Stimulated activated CD8-positive, alpha-beta memory T cell treated with anti-CD3 and anti-CD28 coated beads, Interleukin-7, amount 100 ng/mL, for 4 hours (primary cell): ENCODE results near the gene CDC42BPA.
A peak's percentile ranks its signal among the peaks of the same experiment; 100 is the strongest.
"Not testable (repeated sequence)": the region's sequence is repeated elsewhere in the genome, so short reads cannot be mapped to it uniquely, and the experiment has no call there.

Experiments
- DNase-seq, 2 donors: peaks; one replicate each; pipeline ENCODE4 v3.0.0-alpha.2; 2020; ENCODE audit warnings: low read depth in 2 of 2

Gene CDC42BPA, protein sequence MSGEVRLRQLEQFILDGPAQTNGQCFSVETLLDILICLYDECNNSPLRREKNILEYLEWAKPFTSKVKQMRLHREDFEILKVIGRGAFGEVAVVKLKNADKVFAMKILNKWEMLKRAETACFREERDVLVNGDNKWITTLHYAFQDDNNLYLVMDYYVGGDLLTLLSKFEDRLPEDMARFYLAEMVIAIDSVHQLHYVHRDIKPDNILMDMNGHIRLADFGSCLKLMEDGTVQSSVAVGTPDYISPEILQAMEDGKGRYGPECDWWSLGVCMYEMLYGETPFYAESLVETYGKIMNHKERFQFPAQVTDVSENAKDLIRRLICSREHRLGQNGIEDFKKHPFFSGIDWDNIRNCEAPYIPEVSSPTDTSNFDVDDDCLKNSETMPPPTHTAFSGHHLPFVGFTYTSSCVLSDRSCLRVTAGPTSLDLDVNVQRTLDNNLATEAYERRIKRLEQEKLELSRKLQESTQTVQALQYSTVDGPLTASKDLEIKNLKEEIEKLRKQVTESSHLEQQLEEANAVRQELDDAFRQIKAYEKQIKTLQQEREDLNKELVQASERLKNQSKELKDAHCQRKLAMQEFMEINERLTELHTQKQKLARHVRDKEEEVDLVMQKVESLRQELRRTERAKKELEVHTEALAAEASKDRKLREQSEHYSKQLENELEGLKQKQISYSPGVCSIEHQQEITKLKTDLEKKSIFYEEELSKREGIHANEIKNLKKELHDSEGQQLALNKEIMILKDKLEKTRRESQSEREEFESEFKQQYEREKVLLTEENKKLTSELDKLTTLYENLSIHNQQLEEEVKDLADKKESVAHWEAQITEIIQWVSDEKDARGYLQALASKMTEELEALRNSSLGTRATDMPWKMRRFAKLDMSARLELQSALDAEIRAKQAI (N-terminal part only)

DNA sequence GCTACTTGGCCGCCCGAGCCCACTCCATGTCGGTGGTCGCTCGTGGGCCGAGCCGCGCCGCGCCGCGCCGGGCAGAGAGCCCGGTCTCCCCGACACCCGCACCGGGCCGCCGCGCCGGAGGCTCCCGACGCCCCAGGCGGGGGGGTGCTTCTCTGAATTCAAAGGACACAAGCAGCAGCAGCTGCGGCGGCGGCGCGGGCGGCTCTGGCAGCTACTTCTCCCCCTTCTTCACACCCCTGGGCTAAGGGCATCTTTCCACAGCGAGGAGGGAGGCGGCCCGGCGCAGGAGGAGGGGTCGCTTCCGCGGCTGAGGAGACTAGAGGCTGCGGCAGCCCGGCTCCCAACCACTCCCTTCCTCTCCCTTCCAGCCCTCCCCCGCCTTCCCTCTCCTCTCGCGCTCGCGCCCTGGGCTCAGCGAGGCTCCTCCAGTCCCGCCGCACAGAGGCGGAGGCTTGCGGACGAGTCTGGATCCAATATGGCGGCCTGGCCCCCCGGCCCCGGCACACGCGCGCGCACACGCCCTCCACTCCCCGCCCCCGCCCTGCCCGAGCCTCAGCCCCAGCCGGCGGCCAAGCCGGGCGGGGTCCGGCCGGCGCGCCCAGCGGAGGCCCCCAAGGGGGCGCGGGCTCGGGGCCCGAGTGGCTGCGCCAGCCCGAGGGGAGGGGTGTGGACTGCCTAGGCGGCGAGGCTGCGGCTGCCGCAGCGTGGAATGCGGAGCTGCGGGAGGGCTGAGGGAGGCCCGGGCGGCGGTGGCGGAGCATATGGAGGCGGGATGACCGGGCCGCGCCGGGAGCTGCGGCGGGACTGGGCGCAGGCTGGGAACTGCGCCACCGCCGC is at the start of gene CDC42BPA:
CDC42BPA (minus strand) TSS at position 477 of the 837 bp plus-strand sequence. CDS start 1,310 bp downstream, outside the sequence.
- DNase-seq = peak in 1 of 2 donors; percentile 16

DNA sequence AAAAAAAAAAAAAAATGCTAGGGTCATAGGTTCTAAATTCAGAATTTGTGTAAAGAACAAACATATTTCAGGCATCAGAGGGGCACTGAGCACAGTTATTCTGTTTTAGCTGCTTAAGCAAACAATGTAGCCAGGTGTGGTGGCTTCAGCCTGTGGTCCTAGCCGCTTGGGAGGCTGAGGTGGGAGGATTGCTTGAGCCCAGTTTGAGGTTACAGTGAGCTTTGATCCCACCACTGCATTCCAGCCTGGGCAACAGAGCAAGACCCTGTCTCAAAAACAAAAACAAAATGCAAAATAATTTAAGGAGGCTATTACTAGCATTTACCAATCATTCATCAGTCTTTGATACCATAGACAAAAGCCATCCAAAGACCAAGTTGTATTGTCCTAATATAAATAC is 49.7 kb upstream of the CDC42BPA start:
- no peak for DNase-seq

DNA sequence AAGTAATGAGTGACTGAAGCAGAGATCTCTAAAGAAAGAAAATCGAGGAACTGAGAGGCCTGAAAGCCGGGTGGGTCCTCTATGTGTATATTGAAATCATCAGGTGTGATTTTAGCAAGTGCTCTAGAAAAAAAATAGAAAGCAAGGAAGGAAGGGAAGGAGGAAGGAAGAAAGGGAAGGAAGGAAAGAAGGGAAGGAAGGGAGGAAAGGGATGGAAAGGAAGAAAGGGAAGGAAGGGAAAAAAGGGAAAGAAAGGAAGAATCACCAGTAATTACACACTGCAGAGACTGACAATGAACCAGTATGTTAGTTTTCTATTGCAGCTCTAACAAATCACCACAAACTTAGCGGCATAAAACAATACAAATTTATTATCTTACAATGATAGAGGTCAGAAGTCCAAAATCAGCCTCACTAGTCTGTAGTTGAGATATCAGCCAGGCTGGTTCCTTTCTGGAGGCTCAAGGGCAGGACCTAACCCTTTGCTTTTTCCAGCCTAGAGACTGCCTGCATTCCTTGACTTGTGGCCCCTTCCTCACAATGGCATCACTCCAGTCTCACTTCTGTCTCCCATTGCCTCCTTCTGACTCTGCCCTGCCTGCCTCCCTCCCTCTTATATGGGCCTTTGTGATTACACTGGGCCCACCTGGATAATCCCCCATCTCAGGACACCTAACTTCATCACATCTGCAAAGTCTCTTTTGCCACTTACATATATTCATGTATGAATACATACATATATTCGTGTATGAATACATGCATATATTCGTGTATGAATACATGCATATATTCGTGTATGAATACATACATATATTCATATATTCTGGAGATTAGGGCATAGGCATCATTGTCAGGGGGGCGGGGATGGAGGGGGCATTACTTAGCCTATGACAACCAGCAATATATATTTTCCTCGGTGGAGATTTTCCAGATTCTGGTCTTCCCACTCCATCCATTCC is 47.5 kb upstream of the CDC42BPA start:
- DNase-seq = no peak

DNA sequence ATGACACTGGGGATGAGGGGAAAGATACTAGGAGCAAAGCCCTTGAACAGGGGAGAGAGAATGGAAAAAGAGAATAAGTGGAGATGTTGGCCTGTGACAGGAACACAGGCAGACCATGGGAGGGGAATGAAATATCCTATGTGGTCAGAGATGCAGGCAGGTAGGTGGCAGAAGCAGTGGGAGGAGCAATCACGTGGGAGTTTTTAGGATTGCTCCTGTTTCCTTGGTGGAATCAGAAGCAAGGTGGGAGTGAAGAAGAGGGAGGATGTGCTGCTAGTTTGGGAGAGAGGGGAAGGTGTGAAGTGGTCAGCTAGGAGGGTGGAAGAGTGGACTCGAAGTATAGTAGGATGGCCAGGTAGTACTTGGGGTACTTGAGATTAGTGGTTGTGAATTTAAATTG is 46.4 kb upstream of the CDC42BPA start:
- no peak for DNase-seq

DNA sequence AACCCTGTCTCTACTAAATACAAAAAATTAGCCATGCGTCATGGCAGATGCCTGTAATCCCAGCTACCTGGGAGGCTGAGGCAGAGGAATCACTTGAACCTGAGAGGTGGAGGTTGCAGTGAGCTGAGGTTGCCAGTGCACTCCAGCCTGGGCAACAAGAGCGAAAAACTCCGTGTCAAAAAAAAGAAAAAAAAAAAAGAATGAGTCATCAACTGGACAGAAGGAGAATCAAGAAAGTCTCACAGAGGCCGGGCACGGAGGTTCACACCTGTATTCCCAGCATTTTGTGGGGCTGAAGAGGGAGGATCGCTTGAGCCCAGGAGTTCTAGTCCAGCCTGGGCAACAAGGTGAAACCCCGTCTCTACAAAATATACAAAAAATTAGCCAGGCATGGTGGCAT is 45.5 kb upstream of the CDC42BPA start:
- DNase-seq = no peak

DNA sequence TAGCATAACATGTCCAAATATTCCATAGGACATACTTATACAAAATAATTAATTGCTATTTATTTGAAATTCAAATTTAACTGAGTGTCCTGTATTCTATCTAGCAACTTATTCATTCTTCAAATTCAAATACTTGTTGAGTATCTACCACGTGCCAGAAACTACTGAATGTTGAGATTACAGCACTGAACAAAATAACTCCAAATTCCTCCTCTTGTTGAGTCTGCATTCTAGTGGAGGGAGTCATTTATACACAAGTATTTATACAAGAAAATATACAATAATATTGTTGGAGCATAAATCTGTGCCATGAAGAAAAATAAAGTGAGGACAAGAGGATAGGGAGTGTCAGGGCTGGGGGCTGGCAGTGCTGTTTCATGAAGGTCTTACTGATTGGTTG is 43.7 kb upstream of the CDC42BPA start:
- no peak for DNase-seq

DNA sequence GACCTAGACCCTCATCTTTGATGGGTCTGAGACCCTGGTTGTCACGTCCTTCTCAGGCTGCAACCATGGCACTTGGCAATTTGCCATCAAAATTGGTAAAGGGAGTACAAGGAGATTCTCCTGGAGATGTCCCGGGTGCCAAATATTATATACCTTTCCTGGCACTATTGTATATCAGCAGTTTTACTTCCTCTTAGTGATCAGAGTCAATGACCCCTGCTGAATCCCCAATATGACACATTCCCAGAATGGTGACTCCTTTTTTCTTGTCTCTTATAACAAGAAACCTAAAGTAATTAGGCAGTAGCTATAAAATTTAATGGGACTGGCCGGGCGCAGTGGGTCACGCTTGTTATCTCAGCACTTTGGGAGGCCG is 39.6 kb upstream of the CDC42BPA start:
- no peak for DNase-seq

DNA sequence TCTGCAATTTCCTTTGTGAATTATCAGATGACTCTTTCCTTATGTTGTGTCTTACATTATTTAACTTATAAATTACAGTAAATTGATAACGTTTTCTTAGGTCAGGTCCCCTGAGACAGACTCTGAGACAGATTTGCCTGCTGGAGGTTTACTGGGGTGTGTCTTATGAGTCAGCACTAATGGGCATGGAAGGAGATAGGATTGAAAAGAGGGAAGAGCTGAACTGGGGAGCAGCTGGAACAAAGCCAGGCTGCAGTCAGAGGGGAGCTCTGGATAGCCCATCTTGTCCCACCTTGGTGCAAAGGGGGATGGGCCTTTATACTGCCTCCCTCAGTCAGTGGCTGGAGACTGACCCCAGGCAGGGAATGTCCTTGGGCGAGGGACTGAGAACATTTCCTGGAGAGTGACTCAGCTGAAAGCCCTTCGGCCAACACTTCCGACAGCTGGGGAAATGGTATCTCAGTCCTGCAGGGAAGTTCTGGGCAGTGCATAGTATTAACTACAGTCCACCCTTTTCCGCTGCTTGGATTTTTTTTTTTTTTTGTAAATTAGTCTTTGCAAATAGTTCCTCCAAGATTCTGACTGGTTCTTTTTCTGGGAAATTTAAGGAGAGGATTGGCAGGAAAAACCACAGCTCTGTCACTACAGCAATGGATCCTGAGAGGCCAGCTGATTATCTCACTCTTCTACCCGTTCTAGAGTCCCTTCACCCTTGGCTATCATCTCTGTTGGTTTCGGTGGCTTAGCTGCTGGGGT is 39.1 kb upstream of the CDC42BPA start:
- no peak for DNase-seq

DNA sequence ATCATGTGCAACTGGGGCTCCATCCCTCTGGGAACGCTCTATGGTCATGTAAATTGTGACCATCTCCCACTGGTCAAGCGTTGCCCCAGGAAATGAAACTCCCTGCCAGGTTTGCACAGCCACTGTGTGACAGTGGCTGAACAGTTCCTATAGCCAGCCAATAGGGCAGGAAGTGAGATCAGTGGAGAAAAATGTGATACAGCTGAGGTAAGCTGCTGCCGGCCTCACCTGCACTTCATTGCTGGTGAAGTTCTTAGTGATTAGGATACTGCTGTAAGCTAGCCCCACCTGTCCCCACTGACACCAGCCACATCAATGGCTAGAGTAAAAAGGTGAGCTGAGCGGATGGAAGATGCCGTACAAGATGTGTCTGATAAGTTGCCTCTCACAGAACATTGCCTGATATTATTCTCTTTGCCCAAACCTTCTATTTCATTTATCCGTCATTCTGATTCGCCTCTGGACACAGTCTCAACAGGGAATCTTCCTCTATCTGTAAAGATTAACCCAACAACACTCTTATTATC is 38.4 kb upstream of the CDC42BPA start:
- DNase-seq = no peak

DNA sequence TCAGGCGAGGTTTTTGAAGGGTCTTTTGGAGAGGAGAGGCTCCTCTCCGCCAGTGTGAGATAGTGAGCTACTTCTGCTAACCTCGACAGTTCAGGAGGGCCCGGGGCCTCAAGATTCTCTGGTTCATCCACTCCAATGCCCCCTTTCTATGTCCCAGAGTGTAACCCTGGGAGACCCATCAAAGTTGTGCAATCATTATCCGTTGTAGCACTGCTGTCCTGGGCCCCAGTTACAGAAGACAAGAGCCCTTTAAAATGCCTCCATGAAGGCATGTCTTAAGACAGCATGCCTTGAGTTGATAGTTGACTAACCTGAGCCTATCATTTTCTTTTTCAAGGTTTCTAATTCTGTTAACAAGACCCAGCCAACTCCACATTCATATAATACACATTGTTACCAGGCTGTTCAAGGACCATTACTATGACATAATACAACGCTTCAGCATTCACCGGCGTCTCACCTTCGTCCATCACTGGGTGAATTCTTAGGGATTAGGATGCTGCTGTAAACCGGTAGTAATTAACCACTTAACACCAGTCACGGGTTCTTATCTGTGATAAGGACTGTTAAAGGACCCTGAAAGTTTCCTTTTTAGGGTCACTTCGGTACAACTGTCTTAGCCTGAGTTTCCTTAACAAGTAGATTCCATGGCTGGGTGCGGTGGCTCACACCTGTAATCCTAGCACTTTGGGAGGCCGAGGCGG is 37.4 kb upstream of the CDC42BPA start:
- DNase-seq = no peak

DNA sequence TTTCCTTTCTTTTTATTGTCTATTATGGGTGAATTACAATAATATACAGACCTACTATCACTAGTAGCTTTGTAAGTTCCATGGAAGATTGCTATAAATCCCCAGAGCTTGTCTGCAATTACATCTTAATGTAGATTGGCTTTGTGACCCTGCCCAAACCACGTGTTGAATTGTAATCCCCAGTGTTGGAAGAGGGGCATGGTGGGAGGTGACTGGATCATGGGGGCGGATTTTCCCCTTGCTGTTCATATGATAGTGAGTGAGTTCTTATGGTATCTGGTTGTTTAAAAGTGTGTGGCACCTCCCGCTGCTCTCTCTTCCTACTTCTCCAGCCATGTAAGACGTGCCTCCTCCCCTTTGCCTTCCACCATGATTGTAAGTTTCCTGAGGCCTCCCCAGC is 34.9 kb upstream of the CDC42BPA start:
- DNase-seq = no peak

DNA sequence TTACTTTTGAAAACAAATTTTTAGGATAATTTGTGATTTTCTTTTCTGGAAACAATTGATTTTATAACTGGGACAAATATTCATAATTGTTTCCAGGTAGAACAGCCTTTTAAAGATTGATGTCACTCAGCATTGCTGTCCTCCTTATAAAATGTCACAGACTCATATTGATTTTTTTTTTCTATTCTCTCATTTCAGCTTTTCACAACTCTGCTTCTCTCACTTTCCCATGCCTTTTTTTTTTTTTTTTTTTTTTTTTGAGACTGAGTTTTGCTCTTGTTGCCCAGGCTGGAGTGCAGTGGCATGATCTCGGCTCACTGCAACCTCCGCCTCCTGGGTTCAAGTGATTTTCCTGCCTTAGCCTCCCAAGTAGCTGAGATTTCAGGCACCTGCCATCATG is 33.9 kb upstream of the CDC42BPA start:
- DNase-seq = not testable (repeated sequence)

DNA sequence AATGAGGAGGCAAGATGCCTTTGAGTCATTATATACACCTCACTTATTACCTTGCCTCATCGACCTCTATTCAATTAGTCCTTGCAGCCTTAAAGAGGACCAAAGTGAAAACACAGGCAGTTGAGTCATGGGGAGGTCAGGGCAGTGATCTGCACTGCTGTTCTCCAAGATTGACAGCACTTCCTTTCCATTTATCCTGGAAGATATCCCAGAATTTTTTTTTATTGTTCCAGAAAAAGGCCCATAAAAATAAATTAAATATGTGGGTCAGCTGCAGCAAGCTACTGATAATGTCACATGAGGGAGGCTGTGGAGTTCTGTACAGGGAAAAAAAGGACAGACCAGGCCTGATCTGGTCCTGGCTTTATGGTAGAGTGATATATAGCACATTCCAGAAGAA is 33.2 kb upstream of the CDC42BPA start:
- DNase-seq = no peak

DNA sequence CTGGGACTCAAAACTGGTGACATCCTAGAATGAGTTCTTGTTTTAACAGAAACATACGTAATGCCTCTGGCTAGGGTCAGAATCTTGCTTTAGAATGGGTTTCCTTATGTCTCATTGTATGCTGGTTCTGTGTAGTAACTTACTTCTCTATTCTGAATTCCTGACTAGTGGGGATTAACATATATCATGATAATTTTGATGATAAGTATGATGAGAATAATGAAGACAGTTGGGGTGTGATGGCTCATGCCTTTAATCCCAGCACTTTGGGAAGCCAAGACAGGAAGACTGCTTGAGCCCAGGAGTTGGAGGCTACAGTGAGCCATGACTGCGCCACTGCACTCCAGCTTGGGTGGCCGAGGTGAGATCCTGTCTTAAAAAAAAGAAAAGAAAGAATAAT is 31.7 kb upstream of the CDC42BPA start:
- no peak for DNase-seq

DNA sequence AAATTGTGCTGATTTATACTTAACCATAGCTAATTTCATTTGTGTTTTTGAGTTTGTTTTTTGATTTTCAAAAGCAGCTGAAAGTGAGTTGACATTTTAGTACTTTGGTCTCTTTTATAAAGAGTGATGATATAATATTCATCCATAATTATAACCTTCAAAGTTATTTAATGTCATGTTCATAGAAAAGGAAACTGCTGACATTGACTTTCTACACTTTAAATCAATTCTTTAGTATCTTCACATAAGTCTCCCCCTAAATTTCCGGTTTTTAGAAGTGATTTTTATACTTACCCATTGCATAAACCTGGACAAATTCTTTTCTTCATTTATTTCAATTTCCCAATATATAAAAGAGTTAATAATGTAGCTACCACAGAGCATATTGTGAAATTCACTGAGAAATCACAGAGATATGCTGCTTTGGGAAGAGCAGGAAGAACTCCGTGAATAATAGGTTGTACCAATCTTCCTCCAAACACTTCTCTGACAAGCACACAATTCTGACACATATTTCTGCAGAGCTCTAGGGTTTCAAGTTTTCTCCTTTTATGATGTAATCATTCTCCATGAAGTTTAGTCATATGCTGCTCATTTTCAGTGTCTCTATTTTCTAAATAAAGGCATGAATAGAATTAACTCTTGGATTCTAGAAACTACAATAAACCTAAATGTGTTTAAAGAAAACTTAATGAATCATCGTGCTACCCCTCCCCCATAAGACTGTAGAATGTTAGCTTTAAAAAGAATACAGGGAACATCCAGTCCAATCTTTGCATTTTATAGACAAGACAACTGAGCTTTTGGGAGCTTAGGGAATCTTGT is 25.6 kb upstream of the CDC42BPA start:
- DNase-seq = no peak

DNA sequence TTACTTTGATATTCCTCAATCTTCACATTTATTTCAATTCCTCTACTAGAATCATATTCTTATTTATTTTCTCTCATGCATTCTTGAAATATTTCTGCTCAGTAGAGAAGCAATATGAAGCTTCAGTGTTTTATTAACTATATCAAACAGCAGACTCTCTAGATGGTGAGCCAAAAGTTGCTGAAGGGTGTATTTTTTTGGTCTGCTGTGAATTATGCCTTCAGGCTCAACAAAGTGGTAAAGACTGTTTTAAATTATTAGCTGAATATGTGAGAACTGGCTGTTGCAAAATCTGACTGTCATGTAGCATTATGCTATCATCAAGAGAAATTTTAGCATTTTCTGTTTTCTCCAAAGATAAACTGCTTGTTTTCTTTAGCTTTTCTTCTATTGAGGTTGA is 24.9 kb upstream of the CDC42BPA start:
- no peak for DNase-seq

DNA sequence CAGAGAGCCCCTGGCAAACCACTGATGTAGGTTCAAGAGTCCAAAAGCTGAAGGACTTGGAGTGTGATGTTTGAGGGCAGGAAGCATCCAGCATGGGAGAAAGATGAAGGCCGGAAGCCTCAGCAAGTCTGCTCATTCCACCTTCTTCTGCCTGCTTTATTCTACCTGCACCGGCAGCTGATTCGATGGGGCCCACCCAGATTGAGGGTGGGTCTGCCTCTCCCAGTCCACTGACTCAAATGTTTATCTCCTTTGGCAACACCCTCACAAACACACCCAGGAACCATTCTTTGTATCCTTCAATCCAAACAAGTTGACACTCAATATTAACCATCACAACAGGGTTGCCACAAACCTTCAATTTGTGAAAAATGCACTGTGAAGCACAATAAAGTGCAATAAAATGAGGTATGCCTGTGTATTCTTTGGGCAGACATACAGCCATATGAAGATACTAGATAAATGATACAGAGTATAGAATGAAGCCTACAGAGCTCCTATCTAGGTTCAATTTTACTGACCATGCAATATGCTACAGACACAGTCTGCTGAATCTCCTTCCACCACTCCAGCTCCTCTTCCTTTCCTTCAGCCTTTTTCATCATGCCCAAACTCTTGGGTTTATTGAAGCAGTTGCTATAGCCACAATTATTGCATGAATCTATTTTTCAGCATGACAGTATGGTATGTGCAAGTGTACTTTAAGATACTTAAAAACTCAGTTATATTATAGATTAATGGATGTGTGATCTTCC is 24.0 kb upstream of the CDC42BPA start:
- DNase-seq = no peak

DNA sequence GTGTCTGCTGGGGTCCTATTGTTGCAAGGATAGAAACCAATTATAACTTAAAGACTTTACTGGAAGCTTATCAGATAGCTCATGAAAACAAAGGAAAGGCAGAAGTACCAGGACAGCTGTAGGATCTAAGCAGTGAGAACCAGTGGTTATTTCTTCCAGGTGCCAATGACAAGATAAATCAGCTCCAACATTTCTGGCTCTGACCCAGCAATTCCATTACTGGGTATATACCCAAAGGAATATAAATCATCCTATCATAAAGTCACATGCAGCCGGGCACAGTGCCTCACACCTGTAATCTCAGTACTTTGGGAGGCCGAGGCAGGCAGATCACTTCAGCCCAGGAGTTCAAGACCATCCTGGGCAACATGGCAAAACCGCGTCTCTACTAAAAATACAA is 17.8 kb upstream of the CDC42BPA start:
- not testable (repeated sequence) for DNase-seq
